GM18517 (cell line): ENCODE results near the gene KRTAP22-2.

Source experiments
- ATAC-seq: cut with Tn5 transposase; IDR thresholded peaks from one replicate; pipeline ENCODE4 v1.9.1; 2021; ENCODE audit warnings: mild to moderate bottlenecking, moderate library complexity; ENCODE audit not compliant: unreplicated experiment

Gene KRTAP22-2

GRCh38 chr21:30563630-30564029 lies 26.6 kb downstream of the KRTAP22-2 start:
- ATAC-seq, result no peak

GRCh38 chr21:30563072-30563471 lies 27.1 kb downstream of the KRTAP22-2 start:
- no peak for ATAC-seq

- no peak for ATAC-seq
These were observed 28.2 kb downstream of the KRTAP22-2 start for GRCh38 chr21:30561957-30562356.

GRCh38 chr21:30561264-30561895 lies 28.8 kb downstream of the KRTAP22-2 start, which contains the start of gene KRTAP19-7:
TSS of gene KRTAP19-7 (minus strand) at chr21:30561314. CDS start at chr21:30561289, 25 bp downstream.
- no peak for ATAC-seq

- no peak for ATAC-seq
These were observed 35.1 kb downstream of the KRTAP22-2 start for GRCh38 chr21:30555095-30555494.

GRCh38 chr21:30552782-30553181 lies 37.4 kb downstream of the KRTAP22-2 start:
- ATAC-seq, result no peak

GRCh38 chr21:30541764-30542163 lies 48.4 kb downstream of the KRTAP22-2 start, which contains the start of gene KRTAP19-6:
TSS of gene KRTAP19-6 (minus strand) at chr21:30541864. CDS start at chr21:30541833, 31 bp downstream.
- ATAC-seq, result no peak
